ENCODE data around the gene FILIP1L.
A peak's percentile ranks its signal among the peaks of the same experiment; 100 is the strongest.

FILIP1L gene

DNA sequence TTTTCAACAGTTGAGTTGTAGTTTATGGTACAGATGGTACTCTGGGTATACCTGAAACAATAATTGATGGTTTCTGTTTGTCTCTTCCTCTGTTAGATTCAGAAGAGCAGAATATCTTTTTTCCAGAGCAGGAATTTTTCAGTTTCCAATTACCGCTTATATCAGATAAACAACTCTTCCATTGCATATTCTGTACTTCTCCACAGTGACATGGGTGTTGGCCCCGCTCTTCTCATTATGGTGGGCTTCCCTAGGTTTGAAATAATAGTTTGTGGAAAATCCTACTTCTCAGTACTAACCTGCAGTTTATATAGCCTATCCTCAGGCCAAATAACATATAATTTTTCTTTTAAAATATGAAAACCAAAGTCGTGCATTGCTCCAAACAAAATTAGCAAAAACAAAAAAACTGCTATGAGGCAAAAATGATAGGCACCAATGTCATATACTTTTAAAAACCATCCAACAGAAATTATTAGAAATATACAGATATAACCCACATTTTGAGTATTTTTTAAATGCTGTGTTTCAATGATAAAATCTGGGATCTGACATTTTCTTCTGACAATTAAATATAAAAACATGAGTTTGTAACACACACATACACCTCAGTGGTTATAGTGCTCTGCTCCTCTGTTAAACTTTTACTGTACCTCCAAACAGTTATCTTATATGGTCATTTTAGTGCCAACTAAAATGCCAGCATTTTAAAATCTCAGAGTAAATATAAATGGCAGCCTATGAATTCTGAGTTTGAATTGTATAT is 239.9 kb downstream of the FILIP1L start:
- TF ChIP-seq, protein P1, sequence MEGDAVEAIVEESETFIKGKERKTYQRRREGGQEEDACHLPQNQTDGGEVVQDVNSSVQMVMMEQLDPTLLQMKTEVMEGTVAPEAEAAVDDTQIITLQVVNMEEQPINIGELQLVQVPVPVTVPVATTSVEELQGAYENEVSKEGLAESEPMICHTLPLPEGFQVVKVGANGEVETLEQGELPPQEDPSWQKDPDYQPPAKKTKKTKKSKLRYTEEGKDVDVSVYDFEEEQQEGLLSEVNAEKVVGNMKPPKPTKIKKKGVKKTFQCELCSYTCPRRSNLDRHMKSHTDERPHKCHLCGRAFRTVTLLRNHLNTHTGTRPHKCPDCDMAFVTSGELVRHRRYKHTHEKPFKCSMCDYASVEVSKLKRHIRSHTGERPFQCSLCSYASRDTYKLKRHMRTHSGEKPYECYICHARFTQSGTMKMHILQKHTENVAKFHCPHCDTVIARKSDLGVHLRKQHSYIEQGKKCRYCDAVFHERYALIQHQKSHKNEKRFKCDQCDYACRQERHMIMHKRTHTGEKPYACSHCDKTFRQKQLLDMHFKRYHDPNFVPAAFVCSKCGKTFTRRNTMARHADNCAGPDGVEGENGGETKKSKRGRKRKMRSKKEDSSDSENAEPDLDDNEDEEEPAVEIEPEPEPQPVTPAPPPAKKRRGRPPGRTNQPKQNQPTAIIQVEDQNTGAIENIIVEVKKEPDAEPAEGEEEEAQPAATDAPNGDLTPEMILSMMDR (IDR thresholded peaks at IDR 0.05; ENCODE audit: low read depth, low read length), result no peak
- H3K4me3 ChIP-seq (ENCODE audit: low read depth, low read length), result peak overlapping the region; percentile 99
- H3K9me3 ChIP-seq (ENCODE audit: severe bottlenecking), result no peaks in the 10 kb centered on the region
- no peaks in the 10 kb centered on the region for H3K27me3 ChIP-seq (ENCODE audit: insufficient read depth, low read depth, severe bottlenecking)
- peak overlapping the region; percentile 92 for H3K27ac ChIP-seq
- peaks cover 62% of the 10 kb centered on the region for H3K36me3 ChIP-seq
- DNase-seq, result no peak

DNA sequence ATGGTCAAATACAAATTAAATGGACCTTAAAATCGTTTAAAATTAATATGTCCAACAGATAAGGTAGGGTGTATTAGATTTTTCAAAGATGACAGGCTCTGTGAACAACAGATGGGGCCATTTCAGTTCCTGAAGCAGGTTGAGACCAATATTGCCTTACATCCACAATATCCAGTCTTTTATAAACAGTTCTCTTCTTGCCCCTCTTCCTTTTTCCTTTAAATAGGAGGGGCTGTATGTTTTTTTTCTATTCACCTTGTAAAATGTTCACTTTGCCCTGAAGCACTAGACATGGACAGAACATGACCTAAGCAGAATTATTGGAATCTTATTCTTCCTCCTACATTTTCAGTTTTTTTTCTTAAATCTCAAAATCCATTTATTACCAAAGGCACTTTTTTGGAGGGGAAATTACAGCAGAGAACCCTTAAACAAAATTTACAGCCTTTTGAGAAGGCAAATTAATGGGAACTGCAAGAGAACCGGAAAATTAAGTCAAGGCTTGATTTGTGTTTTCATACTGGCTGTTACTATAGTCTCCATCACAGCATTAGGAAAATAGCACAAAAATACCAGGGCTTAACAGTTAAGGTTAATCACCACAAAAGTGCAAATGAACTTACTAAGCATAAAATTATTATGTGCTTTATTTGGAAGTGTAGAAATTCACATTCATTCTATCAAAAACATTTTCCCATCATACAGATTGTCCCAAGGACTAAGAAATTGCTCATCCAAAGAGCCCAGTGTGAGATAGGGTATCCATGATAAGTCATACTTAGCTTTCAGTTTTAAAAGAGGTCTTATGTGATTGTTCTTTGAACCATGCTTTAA is 240.8 kb downstream of the FILIP1L start:
- Histone ChIP-seq H3K36me3 (peaks cover 70% of the 10 kb centered on the region), H3K27ac (peak overlapping the region; percentile 92), H3K9me3 (ENCODE audit: severe bottlenecking) (no peaks in the 10 kb centered on the region), H3K27me3 (ENCODE audit: insufficient read depth, low read depth, severe bottlenecking) (no peaks in the 10 kb centered on the region), H3K4me3 (ENCODE audit: low read depth, low read length) (peak overlapping the region; percentile 99)
- no peak for DNase-seq
- TF ChIP-seq, protein P1 (IDR thresholded peaks at IDR 0.05; ENCODE audit: low read depth, low read length), result no peak

DNA sequence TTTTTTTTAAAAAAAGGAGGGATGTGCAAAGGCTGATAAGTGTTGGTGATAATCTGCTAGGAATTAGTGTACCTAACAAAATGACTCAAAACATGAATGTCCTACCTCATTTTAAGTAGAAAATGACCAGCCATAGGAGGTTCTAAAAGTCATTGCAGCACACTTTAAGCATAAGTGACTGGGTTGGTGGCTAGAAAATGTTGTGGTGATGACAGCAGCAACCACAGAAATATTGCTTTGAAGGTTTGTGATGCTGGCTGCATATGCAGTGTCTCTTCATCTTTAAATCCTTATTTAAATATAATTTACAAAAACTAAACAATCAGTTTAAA is 241.4 kb downstream of the FILIP1L start:
- Histone ChIP-seq H3K27me3 (ENCODE audit: insufficient read depth, low read depth, severe bottlenecking) (no peaks in the 10 kb centered on the region), H3K36me3 (peaks cover 75% of the 10 kb centered on the region), H3K4me3 (ENCODE audit: low read depth, low read length) (peak overlapping the region; percentile 99), H3K9me3 (ENCODE audit: severe bottlenecking) (no peaks in the 10 kb centered on the region), H3K27ac (peak overlapping the region; percentile 92)
- TF ChIP-seq, protein P1 (IDR thresholded peaks at IDR 0.05; ENCODE audit: low read depth, low read length), result no peak
- DNase-seq, result no peak

DNA sequence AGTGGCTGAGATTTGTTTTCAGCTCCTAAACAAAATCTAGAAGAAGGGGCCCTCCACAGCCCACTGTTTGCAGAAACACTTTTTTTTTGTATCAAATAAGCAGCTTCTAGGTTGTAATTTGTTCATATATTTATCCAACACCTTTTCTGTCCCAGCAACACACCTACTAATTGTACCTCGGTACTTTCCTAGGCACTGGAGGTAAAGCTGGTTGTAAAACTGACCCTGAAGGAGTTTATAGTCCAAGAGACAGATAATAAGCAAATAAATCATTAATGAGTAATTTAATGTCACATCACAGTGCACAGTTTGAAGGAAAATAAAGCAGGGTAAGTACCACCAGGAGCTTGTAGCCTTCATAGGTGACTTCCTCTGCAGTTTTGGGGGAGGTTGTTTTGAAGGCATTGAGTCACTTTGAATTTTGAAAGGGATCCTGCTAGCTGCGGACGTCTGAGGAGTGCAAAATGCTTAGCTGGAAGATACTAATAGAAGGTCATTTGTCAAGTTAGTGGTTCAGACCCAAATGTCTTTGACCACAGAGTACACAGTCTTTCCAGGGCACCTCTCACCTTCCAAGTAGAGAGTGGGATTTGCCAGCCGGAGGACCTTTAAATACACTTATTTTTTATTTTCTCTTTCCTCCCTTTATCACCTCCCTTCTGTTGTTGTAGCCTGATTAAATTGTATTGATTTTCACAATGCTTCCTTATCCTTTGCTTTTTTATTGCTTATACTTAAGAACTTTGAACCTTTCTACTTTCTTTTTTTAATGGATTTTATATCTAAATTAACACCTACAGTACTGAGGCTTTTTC is 242.9 kb downstream of the FILIP1L start:
- no peaks in the 10 kb centered on the region for H3K9me3 ChIP-seq (ENCODE audit: severe bottlenecking)
- peaks cover 90% of the 10 kb centered on the region for H3K36me3 ChIP-seq
- TF ChIP-seq, protein P1 (IDR thresholded peaks at IDR 0.05; ENCODE audit: low read depth, low read length), result no peak
- no peak for DNase-seq
- H3K27me3 ChIP-seq (ENCODE audit: insufficient read depth, low read depth, severe bottlenecking), result no peaks in the 10 kb centered on the region
- peak overlapping the region; percentile 35 for H3K27ac ChIP-seq
- peak overlapping the region; percentile 99 for H3K4me3 ChIP-seq (ENCODE audit: low read depth, low read length)

DNA sequence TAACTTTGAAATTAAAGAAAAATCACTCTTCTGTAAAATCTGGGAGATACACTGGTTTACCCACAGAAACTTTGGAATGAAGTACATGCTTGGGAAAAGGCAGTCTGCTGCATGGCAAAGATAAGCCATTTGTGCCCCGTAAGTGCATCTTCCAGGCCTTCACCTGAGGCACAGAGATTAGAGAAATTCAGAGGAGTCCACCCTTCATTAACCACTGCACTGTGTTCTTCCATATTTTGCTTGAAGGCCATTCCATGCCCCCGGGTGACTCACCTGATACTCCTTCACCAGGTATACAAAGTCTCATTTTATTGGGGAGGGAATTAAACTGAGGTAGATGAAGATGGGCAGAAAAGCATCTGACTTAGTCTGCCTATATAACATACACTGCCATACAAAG is 243.6 kb downstream of the FILIP1L start:
- TF ChIP-seq, protein P1 (IDR thresholded peaks at IDR 0.05; ENCODE audit: low read depth, low read length), result no peak
- Histone ChIP-seq H3K36me3 (peaks cover 92% of the 10 kb centered on the region), H3K4me3 (ENCODE audit: low read depth, low read length) (no peak overlapping the region), H3K27me3 (ENCODE audit: insufficient read depth, low read depth, severe bottlenecking) (no peaks in the 10 kb centered on the region), H3K27ac (no peak overlapping the region), H3K9me3 (ENCODE audit: severe bottlenecking) (no peaks in the 10 kb centered on the region)
- DNase-seq, result no peak
